ENCODE measurements around the gene DDX24. TPM values are rescaled to one million over a fixed set of nuclear protein-coding genes. Genes with fewer than 3 reads are reported as not detected.

DDX24 gene
- total and polyA plus RNA-seq, 7 donors = 42.5 to 147 (median 109) TPM

DNA sequence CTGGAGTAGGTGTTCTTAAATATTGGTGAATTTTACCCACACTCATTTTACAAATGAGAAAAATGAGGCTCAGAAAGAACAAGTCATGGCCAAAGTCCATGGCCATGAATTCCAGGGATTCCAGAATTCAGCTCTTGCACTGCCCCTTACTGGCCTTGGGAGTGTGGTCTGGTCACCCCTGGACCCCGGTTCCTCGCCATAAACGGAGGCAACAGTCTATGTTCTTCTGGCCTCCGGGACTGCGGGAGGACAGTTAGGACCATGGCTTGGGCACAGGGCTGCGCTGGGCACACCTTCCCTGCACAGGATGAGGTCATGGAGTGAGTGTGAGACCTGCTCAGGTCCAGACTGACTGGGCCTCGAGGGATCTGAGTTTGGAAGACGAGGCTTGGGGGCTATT lies 77.0 kb downstream of the DDX24 start:
- DNase-seq = no peak
- Histone ChIP-seq H3K4me1 (peaks cover 0 to 13% (median 9%) of the 10 kb centered on the region in 4 donors), H3K4me3 (no peak overlapping the region), H3K27me3 (no peaks in the 10 kb centered on the region), H3K9me3 (no peaks in the 10 kb centered on the region), H3K27ac (no peak overlapping the region), H3K36me3 (no peaks in the 10 kb centered on the region)
- TF ChIP-seq EP300 (IDR thresholded peaks at IDR 0.05) = no peak
- intact Hi-C loops (cut with DNase I) = no loop called here
- WGBS, 2 donors = 70 to 76% methylated on average over 8 of the region's 8 CpGs

DNA sequence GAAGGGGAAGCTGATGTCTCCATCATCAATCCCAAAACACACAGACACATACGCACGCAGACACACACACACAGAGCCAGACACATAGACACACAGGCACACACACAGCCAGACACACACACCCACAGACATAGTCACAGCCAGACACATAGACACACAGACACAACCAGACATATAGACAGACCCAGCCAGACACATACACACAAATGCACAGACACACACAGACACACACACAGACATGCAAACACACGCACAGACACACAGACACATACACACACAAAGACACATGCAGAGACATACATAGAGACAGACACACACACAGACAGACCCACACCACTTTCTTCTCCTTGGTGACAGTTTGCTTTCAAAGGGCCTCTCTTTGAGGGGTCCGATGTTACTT lies 77.6 kb downstream of the DDX24 start:
- 76 to 78% methylated on average over 4 of the region's 4 CpGs for WGBS, 2 donors
- Histone ChIP-seq H3K4me1 (peaks cover 0 to 13% (median 9%) of the 10 kb centered on the region in 4 donors), H3K27ac (no peak overlapping the region), H3K4me3 (no peak overlapping the region), H3K36me3 (no peaks in the 10 kb centered on the region), H3K9me3 (no peaks in the 10 kb centered on the region), H3K27me3 (no peaks in the 10 kb centered on the region)
- no peak for DNase-seq
- no peak for TF ChIP-seq POLR2A (IDR thresholded peaks at IDR 0.05)
- TF ChIP-seq, protein P1, sequence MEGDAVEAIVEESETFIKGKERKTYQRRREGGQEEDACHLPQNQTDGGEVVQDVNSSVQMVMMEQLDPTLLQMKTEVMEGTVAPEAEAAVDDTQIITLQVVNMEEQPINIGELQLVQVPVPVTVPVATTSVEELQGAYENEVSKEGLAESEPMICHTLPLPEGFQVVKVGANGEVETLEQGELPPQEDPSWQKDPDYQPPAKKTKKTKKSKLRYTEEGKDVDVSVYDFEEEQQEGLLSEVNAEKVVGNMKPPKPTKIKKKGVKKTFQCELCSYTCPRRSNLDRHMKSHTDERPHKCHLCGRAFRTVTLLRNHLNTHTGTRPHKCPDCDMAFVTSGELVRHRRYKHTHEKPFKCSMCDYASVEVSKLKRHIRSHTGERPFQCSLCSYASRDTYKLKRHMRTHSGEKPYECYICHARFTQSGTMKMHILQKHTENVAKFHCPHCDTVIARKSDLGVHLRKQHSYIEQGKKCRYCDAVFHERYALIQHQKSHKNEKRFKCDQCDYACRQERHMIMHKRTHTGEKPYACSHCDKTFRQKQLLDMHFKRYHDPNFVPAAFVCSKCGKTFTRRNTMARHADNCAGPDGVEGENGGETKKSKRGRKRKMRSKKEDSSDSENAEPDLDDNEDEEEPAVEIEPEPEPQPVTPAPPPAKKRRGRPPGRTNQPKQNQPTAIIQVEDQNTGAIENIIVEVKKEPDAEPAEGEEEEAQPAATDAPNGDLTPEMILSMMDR (IDR thresholded peaks at IDR 0.05) = no peak
- no peak for TF ChIP-seq EP300 (IDR thresholded peaks at IDR 0.05)
- no peak for TF ChIP-seq POLR2AphosphoS5 (IDR thresholded peaks at IDR 0.05)
- intact Hi-C loops (cut with DNase I) = no loop called here

DNA sequence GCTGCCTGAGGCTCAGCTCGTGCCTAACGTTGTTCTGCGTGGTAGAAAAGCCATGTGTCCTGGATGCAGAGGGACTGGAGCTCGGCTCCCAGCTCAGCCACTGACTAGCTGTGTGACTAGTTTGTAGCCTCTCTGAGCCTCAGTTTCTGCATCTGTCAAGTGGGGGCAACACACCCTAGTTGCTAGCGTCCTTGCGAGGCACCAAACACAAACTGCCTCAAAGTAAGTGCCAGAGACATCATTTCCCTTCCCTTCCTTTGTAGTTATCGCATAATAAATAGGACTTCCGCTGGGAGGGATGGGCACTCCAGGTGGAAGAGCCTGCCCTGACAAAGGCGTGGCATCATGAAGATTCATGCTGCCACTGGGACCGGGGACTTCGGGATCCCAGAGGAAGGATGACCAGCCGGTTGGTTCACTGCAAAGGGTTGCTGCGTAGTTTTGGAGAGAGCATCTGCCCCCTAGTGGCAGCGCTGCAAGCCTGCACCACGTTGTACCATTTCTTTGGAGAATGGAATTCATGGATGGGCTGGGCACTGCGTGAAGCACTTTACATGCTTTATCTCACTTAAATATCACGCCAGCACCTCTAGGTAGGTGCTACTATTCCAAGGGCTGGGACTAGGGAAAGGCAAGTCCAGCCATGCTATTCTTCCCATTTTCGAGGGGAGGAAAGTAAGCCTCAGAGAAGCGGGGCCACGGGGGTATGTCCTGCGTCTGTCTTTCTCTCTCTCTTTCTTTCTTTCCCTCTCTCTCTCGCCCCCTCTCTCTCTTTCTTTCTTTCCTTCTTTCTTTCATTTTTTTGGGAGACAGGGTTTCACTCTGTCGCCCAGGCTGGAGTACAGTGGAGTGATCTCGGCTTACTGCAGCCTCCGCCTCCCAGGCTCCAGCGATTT lies 79.3 kb downstream of the DDX24 start:
- H3K27ac ChIP-seq = peak overlapping the region in 2 of 4 donors; percentile 1 to 67
- no peak overlapping the region for H3K4me3 ChIP-seq
- peak; percentile 82 for DNase-seq
- H3K4me1 ChIP-seq = peaks cover 0 to 19% (median 12%) of the 10 kb centered on the region in 4 donors
- no peaks in the 10 kb centered on the region for H3K27me3 ChIP-seq
- intact Hi-C loops (cut with DNase I) = loop anchor here (1.0 kb wide), 1 partner anchor 62 kb away; no protein-coding TSS in a partner anchor
- no peaks in the 10 kb centered on the region for H3K9me3 ChIP-seq
- TF ChIP-seq EP300 (IDR thresholded peaks at IDR 0.05) = no peak
- TF ChIP-seq, protein P1 (IDR thresholded peaks at IDR 0.05) = peak; percentile 82 to 97 (median 96)
- TF ChIP-seq POLR2A (IDR thresholded peaks at IDR 0.05) = no peak
- TF ChIP-seq POLR2AphosphoS5 (IDR thresholded peaks at IDR 0.05) = peak in 2 of 4 donors; percentile 21 to 37
- 44% methylated on average over 26 of the region's 26 CpGs for WGBS, 2 donors
- no peaks in the 10 kb centered on the region for H3K36me3 ChIP-seq

DNA sequence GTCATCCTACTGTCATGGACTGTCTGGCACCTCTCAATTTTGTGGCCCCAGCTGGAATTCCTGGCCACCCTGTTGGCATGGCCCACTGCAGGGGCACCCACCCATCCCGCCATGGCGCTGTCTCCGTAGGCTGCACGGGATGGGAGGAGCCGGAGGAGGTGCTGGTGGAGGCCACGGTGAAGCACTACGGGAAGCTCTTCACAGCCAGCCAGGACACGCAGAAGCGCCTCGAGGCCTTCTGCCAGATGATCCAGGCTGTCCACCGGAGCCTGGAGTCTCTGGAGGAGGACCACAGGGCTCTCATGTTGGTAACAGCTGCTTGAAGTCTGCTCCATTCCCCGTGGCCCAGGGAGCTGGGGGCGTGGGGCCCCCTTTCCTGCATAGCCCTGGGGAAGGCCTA lies 80.0 kb downstream of the DDX24 start:
- H3K4me1 ChIP-seq = peaks cover 0 to 25% (median 16%) of the 10 kb centered on the region in 4 donors
- no peaks in the 10 kb centered on the region for H3K9me3 ChIP-seq
- intact Hi-C loops (cut with DNase I) = loop anchor here (1.0 kb wide), 1 partner anchor 62 kb away; no protein-coding TSS in a partner anchor
- DNase-seq = peak; percentile 74
- H3K36me3 ChIP-seq = no peaks in the 10 kb centered on the region
- TF ChIP-seq, protein P1 (IDR thresholded peaks at IDR 0.05) = no peak
- TF ChIP-seq POLR2A (IDR thresholded peaks at IDR 0.05) = no peak
- TF ChIP-seq POLR2AphosphoS5 (IDR thresholded peaks at IDR 0.05) = peak in 1 of 4 donors; percentile 23
- peak overlapping the region in 2 of 4 donors; percentile 1 to 67 for H3K27ac ChIP-seq
- no peaks in the 10 kb centered on the region for H3K27me3 ChIP-seq
- 73 to 76% methylated on average over 13 of the region's 13 CpGs for WGBS, 2 donors
- H3K4me3 ChIP-seq = no peak overlapping the region

DNA sequence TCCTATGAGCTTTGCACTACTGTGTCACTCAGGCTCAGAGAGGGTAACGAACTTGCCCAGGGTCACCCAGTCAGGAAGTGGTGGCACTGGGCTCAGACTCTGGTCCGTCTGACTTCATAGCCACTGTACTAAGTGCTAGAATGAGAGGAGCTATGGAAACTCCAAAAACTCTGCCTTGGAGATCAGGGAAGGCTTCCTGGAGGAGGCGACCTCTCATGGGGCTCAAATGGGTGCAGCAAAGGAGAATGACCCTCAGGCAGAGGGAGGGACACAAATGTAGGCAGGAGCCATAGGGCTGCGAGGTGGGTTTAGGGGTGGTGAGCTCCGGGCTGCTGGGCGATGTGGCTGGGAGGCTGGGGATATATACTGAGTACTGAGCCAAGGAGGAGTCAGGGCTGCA lies 80.7 kb downstream of the DDX24 start:
- DNase-seq = no peak
- intact Hi-C loops (cut with DNase I) = no loop called here
- H3K9me3 ChIP-seq = no peaks in the 10 kb centered on the region
- no peaks in the 10 kb centered on the region for H3K27me3 ChIP-seq
- H3K4me1 ChIP-seq = peaks cover 0 to 33% (median 24%) of the 10 kb centered on the region in 4 donors
- H3K27ac ChIP-seq = no peak overlapping the region
- 81 to 88% methylated on average over 6 of the region's 6 CpGs for WGBS, 2 donors
- no peak overlapping the region for H3K4me3 ChIP-seq
- TF ChIP-seq POLR2AphosphoS5 (IDR thresholded peaks at IDR 0.05) (no peak), EP300 (IDR thresholded peaks at IDR 0.05) (no peak), POLR2A (IDR thresholded peaks at IDR 0.05) (no peak)
- TF ChIP-seq, protein P1 (IDR thresholded peaks at IDR 0.05) = no peak
- H3K36me3 ChIP-seq = no peaks in the 10 kb centered on the region

All from sigmoid colon (tissue), 7 donors.